Midbrain (tissue), 1 donor: ENCODE data around the gene FTCDNL1.

Experiments
- DNase-seq: peaks from one replicate; lab custom pipeline; 2025; lab: John Stamatoyannopoulos, UW

Gene FTCDNL1

DNA sequence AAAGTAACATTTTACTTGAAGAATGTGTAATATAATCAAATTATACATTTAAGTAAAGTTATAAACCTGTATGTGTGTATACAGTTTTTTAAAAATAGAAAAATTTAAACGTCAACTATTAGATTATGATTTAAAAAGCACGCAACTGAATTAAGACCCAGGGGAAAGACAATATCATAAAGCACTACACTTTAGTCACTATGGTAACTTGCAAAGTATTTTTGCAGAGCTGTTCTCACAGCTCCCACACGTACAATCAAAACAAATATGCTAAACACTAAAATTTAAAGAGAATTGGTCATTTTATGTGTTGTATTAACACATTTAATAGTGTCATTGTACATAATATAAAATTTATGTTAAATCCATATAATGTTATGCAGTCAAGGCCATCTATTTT lies 59.7 kb downstream of the FTCDNL1 start:
- DNase-seq: no peak

- no peak for DNase-seq
These were observed 66.5 kb downstream of the FTCDNL1 start for GRCh38 chr2:199784512-199784911.

- DNase-seq: no peak
These were observed 71.4 kb downstream of the FTCDNL1 start for GRCh38 chr2:199779589-199779988.

DNA sequence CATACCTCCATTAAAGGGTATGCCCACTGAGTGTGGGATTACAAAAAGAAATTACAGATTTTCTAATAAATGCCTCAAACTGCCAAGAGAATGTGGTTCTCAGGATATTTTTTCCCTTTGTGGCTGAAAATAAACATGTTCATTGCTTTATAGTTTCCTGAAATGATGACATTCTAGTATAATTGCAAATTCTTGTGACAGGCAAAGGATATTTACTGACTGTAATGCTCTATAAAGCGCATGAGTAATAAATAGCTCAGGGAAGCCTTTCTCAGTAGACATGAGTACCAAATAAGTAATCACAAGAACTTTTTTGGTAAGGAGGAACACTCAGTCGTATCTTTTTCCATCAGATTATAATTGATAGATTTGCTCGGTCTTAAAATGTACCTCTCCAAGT lies 72.3 kb downstream of the FTCDNL1 start:
- DNase-seq: no peak

GRCh38 chr2:199777916-199778315 lies 73.1 kb downstream of the FTCDNL1 start:
- no peak for DNase-seq

DNA sequence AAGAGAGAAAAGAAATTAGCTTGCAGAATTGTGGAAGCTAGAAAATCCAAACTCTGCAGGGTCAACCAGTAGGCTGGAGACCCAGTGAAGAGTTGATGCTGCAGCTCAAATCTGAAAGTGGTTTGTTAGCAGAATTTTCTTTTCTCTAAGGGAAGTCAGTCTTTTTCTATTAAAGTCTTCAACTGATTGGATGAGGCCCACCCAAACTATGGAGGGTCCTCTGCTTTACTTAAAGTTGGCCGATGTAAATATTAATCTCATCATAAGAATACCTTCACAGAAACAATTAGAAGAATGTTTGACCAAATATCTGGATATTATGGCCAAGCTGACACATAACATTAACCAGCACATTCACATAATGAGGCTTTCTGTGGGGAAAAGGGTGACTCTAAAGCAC lies 73.7 kb downstream of the FTCDNL1 start:
- no peak for DNase-seq

GRCh38 chr2:199775267-199775666 lies 75.7 kb downstream of the FTCDNL1 start:
- no peak for DNase-seq

DNA sequence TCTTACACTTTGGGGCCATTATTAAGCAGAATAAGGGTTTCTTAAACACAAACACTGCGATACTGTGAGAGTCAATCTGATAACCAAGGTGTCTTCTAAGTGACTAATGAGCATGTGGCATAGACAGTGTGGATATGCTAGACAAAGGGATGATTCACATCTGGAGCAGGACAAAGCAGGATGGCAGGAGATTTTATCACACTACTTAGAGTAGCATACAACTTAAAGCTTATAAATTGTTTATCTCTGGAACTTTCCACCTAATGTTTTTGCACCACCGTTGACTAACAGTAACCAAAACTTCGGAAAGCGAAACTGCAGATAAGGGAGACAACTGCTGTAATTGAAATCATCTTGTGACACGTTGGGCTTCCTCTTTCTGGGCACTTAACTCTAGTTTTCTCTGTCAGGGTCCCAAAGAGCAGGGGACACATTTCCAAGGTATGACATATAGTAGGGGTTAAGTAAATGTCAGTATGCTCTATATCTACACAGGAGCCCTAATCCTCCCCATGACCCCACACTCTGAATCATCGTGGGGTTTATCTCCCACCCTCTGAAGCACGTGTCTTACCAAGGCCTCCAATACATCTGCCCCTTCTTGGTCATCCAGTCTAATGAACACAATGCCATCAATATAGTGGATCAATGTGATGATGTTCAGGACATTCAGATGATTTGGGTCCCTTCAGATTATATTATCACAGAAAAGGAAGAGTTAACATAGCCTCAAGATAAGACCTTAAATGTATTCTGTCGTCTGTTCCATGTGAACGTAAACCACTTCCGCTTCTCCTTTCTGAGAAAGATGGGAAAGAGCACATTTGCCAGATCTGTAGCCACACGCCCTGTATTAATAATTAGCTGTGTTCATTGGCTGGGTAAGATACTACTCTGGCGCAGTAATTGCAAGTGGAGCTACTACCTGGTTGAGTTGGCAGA lies 78.7 kb downstream of the FTCDNL1 start:
- no peak for DNase-seq

DNA sequence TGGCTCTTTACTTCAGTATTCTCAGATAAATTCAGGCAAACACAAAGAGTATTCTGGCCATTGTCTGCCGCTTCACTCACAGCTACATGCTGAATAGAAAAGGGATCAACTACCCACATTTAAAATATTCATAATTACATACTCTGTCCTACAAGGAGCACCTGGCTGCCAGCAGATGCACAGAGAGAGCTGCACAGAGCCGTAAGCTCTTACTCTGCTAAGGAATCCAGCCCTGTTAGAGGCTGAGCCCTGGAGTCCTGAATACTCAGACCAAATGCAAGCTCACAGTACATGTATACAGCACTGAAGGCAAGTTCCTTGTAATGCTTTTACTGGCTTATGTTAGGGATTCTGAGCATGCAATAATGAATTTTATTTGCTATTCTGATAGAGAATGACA lies 80.3 kb downstream of the FTCDNL1 start:
- peak; percentile 13 for DNase-seq

DNA sequence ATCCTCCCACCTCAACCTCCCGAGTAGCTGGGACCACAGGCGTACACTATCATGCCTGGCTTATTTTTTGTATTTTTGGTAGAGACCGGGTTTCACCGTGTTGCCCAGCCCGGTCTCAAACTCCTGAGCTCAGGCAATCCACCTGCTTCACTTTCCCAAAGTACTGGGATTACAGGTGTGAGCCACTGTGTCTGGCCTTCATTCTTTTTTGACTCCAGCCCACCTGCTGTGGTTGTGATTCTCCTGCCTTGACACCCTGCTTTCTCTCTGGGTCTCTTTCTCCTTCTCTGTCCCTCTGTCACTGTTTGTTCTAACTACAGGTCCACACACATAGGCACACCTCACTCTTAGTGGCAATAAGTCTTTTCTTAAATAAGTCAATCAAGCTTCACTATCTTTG lies 85.3 kb downstream of the FTCDNL1 start:
- DNase-seq: no peak

GRCh38 chr2:199764273-199764800 lies 86.7 kb downstream of the FTCDNL1 start:
- DNase-seq: no peak

DNA sequence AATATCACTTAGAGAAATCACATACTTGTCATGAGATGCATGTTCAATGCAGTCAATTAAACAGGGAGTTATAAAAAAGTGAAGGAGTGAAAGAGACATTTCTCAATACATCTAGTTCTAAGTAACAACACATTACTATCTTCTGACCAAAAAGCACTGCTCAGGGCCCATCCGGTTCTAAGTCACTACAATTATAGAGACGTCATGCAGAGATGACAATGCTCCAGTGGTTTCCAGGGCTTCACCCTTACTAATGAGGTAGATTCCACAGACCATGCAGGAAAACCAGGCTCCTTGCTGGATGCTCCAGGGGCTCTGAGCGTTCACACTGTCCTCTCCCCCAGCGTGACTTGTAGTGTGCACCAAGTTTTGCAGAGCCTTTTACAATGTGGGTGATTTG lies 88.0 kb downstream of the FTCDNL1 start:
- DNase-seq: no peak

DNA sequence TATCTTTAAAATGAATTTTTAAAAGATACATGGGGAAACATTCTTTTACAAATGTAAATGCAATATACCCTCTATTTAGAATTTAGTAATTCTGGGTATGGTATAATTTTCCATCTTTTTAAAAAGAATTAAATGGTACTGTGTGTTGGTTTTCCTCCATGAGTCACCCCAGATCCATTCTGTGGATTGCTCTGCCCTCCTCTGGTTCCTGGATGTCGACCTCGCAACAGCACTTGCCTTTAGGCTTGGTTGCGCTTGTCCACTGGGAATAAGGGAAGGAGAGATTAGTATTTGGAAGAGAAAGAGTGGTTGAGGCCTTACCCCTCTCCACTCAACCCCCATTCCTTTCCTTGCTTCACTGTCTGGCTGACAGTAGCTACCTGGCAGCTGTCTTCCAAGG lies 90.4 kb downstream of the FTCDNL1 start:
- DNase-seq: no peak

DNA sequence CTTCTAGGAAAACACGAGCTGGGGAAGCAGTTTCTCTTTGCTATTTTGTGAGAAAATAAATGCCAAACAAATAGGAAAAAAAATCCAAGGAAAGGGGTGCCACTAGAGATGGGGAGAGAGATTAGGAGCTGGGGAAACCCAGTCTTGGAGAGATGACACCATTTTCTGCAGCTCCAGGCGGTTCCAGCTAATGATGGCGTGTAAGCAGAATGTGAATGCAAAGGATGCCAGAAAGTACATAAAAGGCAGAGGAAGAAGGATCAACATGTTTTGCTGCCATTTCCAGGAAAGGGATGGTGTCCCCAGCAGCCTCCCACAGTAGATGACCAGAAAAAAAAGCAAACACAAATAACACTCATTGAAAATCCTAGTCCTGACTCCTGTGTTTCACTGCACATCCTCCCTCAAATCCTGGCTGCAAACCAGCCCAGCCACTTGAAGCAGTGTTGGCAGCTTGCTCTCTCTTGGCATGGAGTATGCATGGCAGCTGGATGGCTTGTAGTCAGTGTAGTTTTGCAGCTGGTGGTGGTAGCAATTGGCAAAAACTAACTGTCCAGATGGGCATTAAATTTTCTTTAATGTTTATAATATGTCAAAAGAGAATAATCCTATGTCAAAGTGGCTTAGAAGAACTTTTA lies 93.6 kb downstream of the FTCDNL1 start:
- peak; percentile 90 for DNase-seq

GRCh38 chr2:199756743-199757142 lies 94.2 kb downstream of the FTCDNL1 start:
- no peak for DNase-seq

GRCh38 chr2:199756211-199756610 lies 94.8 kb downstream of the FTCDNL1 start:
- no peak for DNase-seq

DNA sequence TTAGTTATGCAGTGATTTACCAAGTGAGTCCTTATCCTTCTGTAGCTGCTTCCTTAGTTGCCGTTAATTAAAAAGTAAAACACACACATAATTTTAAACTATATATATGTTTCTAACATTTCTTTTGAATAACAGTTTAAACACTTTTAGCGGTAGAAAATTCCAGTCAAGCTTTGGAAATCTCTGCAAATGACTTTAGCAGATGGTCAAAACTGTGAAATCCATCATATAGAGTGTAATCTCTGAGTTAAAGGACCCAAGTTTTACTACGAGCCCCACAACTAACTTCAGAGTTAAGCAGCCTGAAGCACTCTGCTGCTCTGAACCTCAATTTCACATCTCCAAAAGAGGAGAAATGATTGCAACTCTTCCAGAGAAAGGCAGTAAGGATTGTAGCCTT lies 96.2 kb downstream of the FTCDNL1 start:
- no peak for DNase-seq

DNA sequence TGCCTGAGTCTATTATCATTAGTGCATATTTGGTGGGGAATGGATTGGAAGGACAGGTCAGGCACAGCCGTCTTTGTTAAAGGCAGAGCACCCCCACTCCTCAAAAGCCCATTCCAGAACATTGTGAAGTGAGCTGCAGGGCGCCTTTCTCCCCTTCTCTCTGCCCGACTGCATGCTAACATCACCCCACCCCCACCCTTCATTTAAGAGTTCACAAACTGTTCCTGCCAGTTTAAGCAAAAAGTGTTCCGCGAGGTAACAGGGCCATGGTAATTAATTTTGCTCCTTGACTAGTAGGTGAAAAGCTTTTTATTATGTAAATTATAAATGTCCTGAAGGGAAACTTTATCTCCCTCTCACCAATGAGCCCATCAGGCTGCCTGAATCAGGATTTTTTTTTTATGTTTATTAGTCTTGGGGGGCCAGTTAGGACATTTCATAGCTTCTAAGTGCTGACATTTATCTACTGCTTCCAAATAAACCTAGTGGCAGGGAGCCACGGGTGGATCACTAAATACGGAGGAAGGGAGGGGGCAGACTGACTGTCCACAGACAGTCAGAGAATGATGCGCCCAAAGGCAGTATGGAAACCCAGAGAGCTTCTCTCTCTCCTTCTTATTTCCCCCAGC lies 99.4 kb downstream of the FTCDNL1 start:
- DNase-seq: no peak

- no peak for DNase-seq
These were observed 101.4 kb downstream of the FTCDNL1 start for GRCh38 chr2:199749571-199749970.

GRCh38 chr2:199744724-199745123 lies 106.3 kb downstream of the FTCDNL1 start:
- DNase-seq: no peak

DNA sequence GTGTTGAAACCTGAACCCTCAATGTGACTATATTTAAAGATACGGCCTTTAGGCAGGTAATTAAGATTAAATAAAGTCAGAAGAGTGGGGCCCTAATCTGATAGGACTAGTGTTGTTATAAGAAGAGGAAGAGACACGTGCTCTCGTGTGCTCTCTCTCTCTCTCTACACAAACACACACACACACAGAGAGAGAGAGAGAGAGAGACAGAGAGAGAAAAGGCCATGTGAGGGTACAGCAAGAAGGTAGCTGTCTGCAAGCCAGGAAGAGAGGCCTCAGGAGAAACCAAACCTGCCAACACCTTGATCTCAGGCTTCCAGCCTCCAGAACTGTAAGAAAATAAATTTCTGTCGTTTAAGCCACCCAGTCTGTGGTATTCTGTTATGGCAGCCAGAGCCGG lies 106.7 kb downstream of the FTCDNL1 start:
- DNase-seq: no peak

- no peak for DNase-seq
These were observed 107.4 kb downstream of the FTCDNL1 start for GRCh38 chr2:199743415-199744120.
